NB4 (cell line): Measurements from ENCODE around the gene B4GALNT4.

Source experiments
- CTCF ChIP-seq: IDR thresholded peaks from one replicate; pipeline ENCODE4 v1.5.1; 2012; ENCODE audit warnings: low read depth, low read length
- MYC ChIP-seq: IDR thresholded peaks from 2 replicates; pipeline ENCODE4 v1.6.1; 2011; ENCODE audit warnings: low read depth, low read length
- POLR2A ChIP-seq: IDR thresholded peaks from 2 replicates; pipeline ENCODE4 v1.6.1; 2011; ENCODE audit warnings: mild to moderate bottlenecking; ENCODE audit not compliant: insufficient read length; ENCODE audit errors: extremely low read depth
- TF ChIP-seq, protein P1 (sequence below): IDR thresholded peaks from 2 replicates; pipeline ENCODE4 v1.6.1; 2011; ENCODE audit warnings: low read depth, low read length

DNA sequence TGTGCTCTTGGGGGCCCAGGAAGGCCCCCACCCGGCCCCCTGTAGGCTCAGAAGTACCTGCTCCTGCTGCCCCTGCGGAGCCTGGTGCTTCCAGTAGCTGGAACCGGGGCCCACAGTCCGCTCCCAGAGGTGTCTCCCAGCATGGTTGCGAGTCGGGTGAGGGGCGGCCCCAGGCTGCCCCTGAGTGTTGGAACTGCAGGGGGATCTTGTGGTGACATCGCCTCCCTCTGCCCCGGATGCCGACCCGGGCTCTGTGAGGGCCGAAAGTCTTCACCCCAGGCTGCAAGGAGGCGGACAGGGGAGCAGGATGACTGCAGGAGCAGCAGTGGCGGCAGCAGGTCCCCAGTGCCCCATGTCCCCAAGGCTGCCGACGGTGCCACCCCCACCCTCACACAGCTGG, 15.2 kb downstream of the B4GALNT4 start:
- TF ChIP-seq CTCF = no peak
- TF ChIP-seq, protein P1, sequence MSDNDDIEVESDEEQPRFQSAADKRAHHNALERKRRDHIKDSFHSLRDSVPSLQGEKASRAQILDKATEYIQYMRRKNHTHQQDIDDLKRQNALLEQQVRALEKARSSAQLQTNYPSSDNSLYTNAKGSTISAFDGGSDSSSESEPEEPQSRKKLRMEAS = no peak
- no peak for TF ChIP-seq POLR2A
- no peak for TF ChIP-seq MYC
